A204.1 (cell line): ENCODE results near the gene ZSWIM4.

Experiments used
- FAIRE-seq: peaks from 2 replicates; lab custom pipeline; 2012; peaks lifted over from hg19 to GRCh38; lab: Jason Lieb, UNC

ZSWIM4 gene

GRCh38 chr19:13875824-13876223, 80.6 kb downstream of the ZSWIM4 start:
- FAIRE-seq, result no peak

GRCh38 chr19:13876834-13877233, 81.6 kb downstream of the ZSWIM4 start, which contains the start of gene NANOS3:
TSS of gene NANOS3 (plus strand) at chr19:13877134. CDS start at chr19:13877249, 115 bp downstream.
- no peak for FAIRE-seq

GRCh38 chr19:13877303-13877702, 82.1 kb downstream of the ZSWIM4 start:
- no peak for FAIRE-seq

GRCh38 chr19:13880059-13881043, 85.1 kb downstream of the ZSWIM4 start:
- peak; percentile 91 for FAIRE-seq

- FAIRE-seq, result no peak
Measured at GRCh38 chr19:13881251-13881691, 86.0 kb downstream of the ZSWIM4 start.
